Activated B cell treated with CpG ODN at 0.5 μM for 24 hours (primary cell): Measurements from ENCODE around the gene PRR5L. TPM values are rescaled to one million over a fixed set of nuclear protein-coding genes. Genes with fewer than 3 reads are reported as not detected.

Experiments used
- ATAC-seq: fragments of 200-7000 bp; cut with Tn5 transposase; one replicate; pipeline ENCODE4 v1.10.0; 2021; ENCODE audit warnings: low read depth, mild to moderate bottlenecking, moderate library complexity
- CTCF ChIA-PET: fragments of 350-600 bp; sonication (Branson Sonifier 250); formaldehyde crosslinking; loops from one replicate; lab custom pipeline; 2021; ENCODE audit warnings: antibody characterized with exemption; lab: Charles Lee
- POLR2A ChIA-PET: fragments of 350-600 bp; sonication (Branson Sonifier 250); formaldehyde crosslinking; loops from one replicate; lab custom pipeline; 2021; ENCODE audit warnings: antibody characterized with exemption; lab: Charles Lee
- DNase-seq: peaks from one replicate; pipeline ENCODE4 v3.0.0; 2022
- H3K27ac Mint-ChIP-seq: one replicate; pipeline ENCODE4 v1.8.0; 2020; ENCODE audit warnings: mixed read lengths
- H3K27me3 Mint-ChIP-seq: one replicate; pipeline ENCODE4 v1.8.0; 2021; ENCODE audit warnings: mixed read lengths
- H3K36me3 Mint-ChIP-seq: one replicate; pipeline ENCODE4 v1.8.0; 2021; ENCODE audit warnings: low read depth, mixed read lengths
- H3K4me1 Mint-ChIP-seq: one replicate; pipeline ENCODE4 v1.8.0; 2021; ENCODE audit warnings: mixed read lengths
- H3K4me3 Mint-ChIP-seq: one replicate; pipeline ENCODE4 v1.8.0; 2020; ENCODE audit warnings: mild to moderate bottlenecking, mixed read lengths
- H3K9me3 Mint-ChIP-seq: one replicate; pipeline ENCODE4 v1.8.0; 2020; ENCODE audit warnings: mixed read lengths
- CTCF ChIP-seq: fragments of 200-600 bp; IDR thresholded peaks from one replicate; pipeline ENCODE4 v1.8.0; 2022; ENCODE audit warnings: antibody characterized with exemption, mild to moderate bottlenecking
- intact Hi-C: fragments of 100-400 bp; cut with micrococcal nuclease; formaldehyde crosslinking; loops from one replicate; pipeline ENCODE4 v1.15.1; 2024
- total RNA-seq: library from RNA; stranded (reverse); gene quantifications from 2 replicates; pipeline ENCODE4 v1.2.3, GENCODE V29; 2022

The PRR5L gene
- total RNA-seq, 1 donor from 2014 or later, result 1.0 TPM

GRCh38 chr11:36467916-36468315, 171.8 kb downstream of the PRR5L start:
- no peak overlapping the region for H3K27ac Mint-ChIP-seq
- intact Hi-C loops, result no loop called here
- no peaks in the 10 kb centered on the region for H3K36me3 Mint-ChIP-seq
- H3K4me1 Mint-ChIP-seq, result no peaks in the 10 kb centered on the region
- DNase-seq, result no peak
- H3K4me3 Mint-ChIP-seq, result no peak overlapping the region
- ATAC-seq, result no peak
- no peaks in the 10 kb centered on the region for H3K27me3 Mint-ChIP-seq
- CTCF ChIA-PET, result interaction anchor here (1.0 to 1.3 kb wide), 3 partner anchors 11 to 176 kb away, joined by 3 to 5 read pairs (median 3); no protein-coding TSS in a partner anchor
- no peak for TF ChIP-seq CTCF
- POLR2A ChIA-PET, result no interaction called here
- no peaks in the 10 kb centered on the region for H3K9me3 Mint-ChIP-seq

- Mint-ChIP-seq H3K27me3 (no peaks in the 10 kb centered on the region), H3K36me3 (no peaks in the 10 kb centered on the region), H3K27ac (no peak overlapping the region), H3K4me1 (no peaks in the 10 kb centered on the region), H3K4me3 (no peak overlapping the region), H3K9me3 (no peaks in the 10 kb centered on the region)
- CTCF ChIA-PET, result interaction anchor here (1.2 kb wide), 1 partner anchor 10 kb away, joined by 5 read pairs; no protein-coding TSS in a partner anchor
- no peak for DNase-seq
- POLR2A ChIA-PET, result no interaction called here
- TF ChIP-seq CTCF, result no peak
- no peak for ATAC-seq
- intact Hi-C loops, result no loop called here
Observed at GRCh38 chr11:36469063-36469462, 173.0 kb downstream of the PRR5L start.

GRCh38 chr11:36469881-36470802, 174.1 kb downstream of the PRR5L start:
- POLR2A ChIA-PET, result no interaction called here
- TF ChIP-seq CTCF, result no peak
- Mint-ChIP-seq H3K4me1 (no peaks in the 10 kb centered on the region), H3K27me3 (no peaks in the 10 kb centered on the region), H3K9me3 (no peaks in the 10 kb centered on the region), H3K4me3 (no peak overlapping the region), H3K36me3 (no peaks in the 10 kb centered on the region), H3K27ac (no peak overlapping the region)
- intact Hi-C loops, result no loop called here
- CTCF ChIA-PET, result no interaction called here
- no peak for DNase-seq
- ATAC-seq, result no peak

- no peak for TF ChIP-seq CTCF
- ATAC-seq (no peak), DNase-seq (no peak)
- Mint-ChIP-seq H3K9me3 (no peaks in the 10 kb centered on the region), H3K27me3 (no peaks in the 10 kb centered on the region), H3K4me3 (no peak overlapping the region), H3K27ac (no peak overlapping the region), H3K4me1 (no peaks in the 10 kb centered on the region), H3K36me3 (no peaks in the 10 kb centered on the region)
- intact Hi-C loops, result no loop called here
- POLR2A ChIA-PET, result no interaction called here
- CTCF ChIA-PET, result interaction anchor here (1.0 kb wide), 1 partner anchor 21 kb away, joined by 3 read pairs; no protein-coding TSS in a partner anchor
Observed at GRCh38 chr11:36471577-36471976, 175.5 kb downstream of the PRR5L start.

GRCh38 chr11:36475192-36475591, 179.1 kb downstream of the PRR5L start:
- intact Hi-C loops, result loop anchor here (5.0 kb wide), 2 partner anchors 98 to 653 kb away; no protein-coding TSS in a partner anchor
- H3K4me1 Mint-ChIP-seq, result no peaks in the 10 kb centered on the region
- POLR2A ChIA-PET, result no interaction called here
- TF ChIP-seq CTCF, result no peak
- DNase-seq (no peak), ATAC-seq (no peak)
- no peaks in the 10 kb centered on the region for H3K27me3 Mint-ChIP-seq
- H3K36me3 Mint-ChIP-seq, result no peaks in the 10 kb centered on the region
- H3K9me3 Mint-ChIP-seq, result no peaks in the 10 kb centered on the region
- no peak overlapping the region for H3K27ac Mint-ChIP-seq
- CTCF ChIA-PET, result interaction anchor here (1.7 kb wide), 1 partner anchor 183 kb away, joined by 5 read pairs; no protein-coding TSS in a partner anchor
- no peak overlapping the region for H3K4me3 Mint-ChIP-seq
